BJ (cell line): ENCODE results near the gene MSANTD7. TPM values are rescaled to one million over a fixed set of nuclear protein-coding genes. Genes with fewer than 3 reads are reported as not detected.

Experiments used
- CTCF ChIA-PET: fragments of 350-600 bp; formaldehyde crosslinking; extraction: SDS; loops from one replicate; lab custom pipeline; 2021; ENCODE audit warnings: antibody characterized with exemption, inconsistent platforms; lab: Yijun Ruan, JAX
- POLR2A ChIA-PET: fragments of 300-600 bp; sonication (Branson Sonifier 250); formaldehyde crosslinking; extraction: SDS; loops from one replicate; lab custom pipeline; 2021; ENCODE audit warnings: antibody characterized with exemption; lab: Charles Lee
- DNase-seq: peaks from one replicate; pipeline ENCODE4 v3.0.0-alpha.2; 2011; ENCODE audit warnings: low read depth
- H3K27me3 ChIP-seq: 2 replicates; pipeline ENCODE4 v1.6.0; 2011; ENCODE audit warnings: low read length; ENCODE audit not compliant: control insufficient read depth, insufficient read depth
- H3K36me3 ChIP-seq: 2 replicates; pipeline ENCODE4 v1.5.1; 2011; ENCODE audit warnings: low read length; ENCODE audit not compliant: control insufficient read depth, insufficient read depth
- H3K4me3 ChIP-seq: 2 replicates; pipeline ENCODE4 v1.5.1; 2011; ENCODE audit warnings: low read depth, mild to moderate bottlenecking, control low read depth, low read length
- polyA plus RNA-seq: library from polyadenylated mRNA; depleted of rRNA; stranded (reverse); fragments of >200 nt; gene quantifications from 2 replicates; pipeline ENCODE4 v1.2.3, GENCODE V29; 2011
- TF ChIP-seq, protein P1 (sequence below): IDR thresholded peaks from 2 replicates; pipeline ENCODE4 v1.5.1; 2011; ENCODE audit warnings: low read depth, mild to moderate bottlenecking, control low read depth, inconsistent platforms, low read length, moderate library complexity; ENCODE audit not compliant: insufficient read depth

Gene MSANTD7
- polyA plus RNA-seq, 1 experiment: 4.2 TPM

GRCh38 chr10:14820010-14820774, 17.9 kb upstream of the MSANTD7 start:
- H3K4me3 ChIP-seq: no peak overlapping the region
- TF ChIP-seq, protein P1, sequence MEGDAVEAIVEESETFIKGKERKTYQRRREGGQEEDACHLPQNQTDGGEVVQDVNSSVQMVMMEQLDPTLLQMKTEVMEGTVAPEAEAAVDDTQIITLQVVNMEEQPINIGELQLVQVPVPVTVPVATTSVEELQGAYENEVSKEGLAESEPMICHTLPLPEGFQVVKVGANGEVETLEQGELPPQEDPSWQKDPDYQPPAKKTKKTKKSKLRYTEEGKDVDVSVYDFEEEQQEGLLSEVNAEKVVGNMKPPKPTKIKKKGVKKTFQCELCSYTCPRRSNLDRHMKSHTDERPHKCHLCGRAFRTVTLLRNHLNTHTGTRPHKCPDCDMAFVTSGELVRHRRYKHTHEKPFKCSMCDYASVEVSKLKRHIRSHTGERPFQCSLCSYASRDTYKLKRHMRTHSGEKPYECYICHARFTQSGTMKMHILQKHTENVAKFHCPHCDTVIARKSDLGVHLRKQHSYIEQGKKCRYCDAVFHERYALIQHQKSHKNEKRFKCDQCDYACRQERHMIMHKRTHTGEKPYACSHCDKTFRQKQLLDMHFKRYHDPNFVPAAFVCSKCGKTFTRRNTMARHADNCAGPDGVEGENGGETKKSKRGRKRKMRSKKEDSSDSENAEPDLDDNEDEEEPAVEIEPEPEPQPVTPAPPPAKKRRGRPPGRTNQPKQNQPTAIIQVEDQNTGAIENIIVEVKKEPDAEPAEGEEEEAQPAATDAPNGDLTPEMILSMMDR: 0 out of 2 replicates have a peak, but pooled peaks have one; percentile 20
- H3K27me3 ChIP-seq: no peaks in the 10 kb centered on the region
- DNase-seq: peak; percentile 59
- H3K36me3 ChIP-seq: no peaks in the 10 kb centered on the region
- ChIA-PET POLR2A (no interaction called here), CTCF (interaction anchor here (0.8 to 2.7 kb wide), 4 partner anchors 9 to 321 kb away, joined by 3 to 17 read pairs (median 10); no protein-coding TSS in a partner anchor)

GRCh38 chr10:14820775-14821154, 17.3 kb upstream of the MSANTD7 start:
- CTCF ChIA-PET: interaction anchor here (2.5 to 2.7 kb wide), 2 partner anchors 283 to 322 kb away, joined by 15 to 17 read pairs; no protein-coding TSS in a partner anchor
- POLR2A ChIA-PET: no interaction called here
- H3K36me3 ChIP-seq: no peaks in the 10 kb centered on the region
- TF ChIP-seq, protein P1: no peak
- no peaks in the 10 kb centered on the region for H3K27me3 ChIP-seq
- no peak for DNase-seq
- H3K4me3 ChIP-seq: no peak overlapping the region

- Histone ChIP-seq H3K27me3 (peaks cover 3% of the 10 kb centered on the region; the same call in 1 of the 2 replicates), H3K4me3 (no peak overlapping the region), H3K36me3 (no peaks in the 10 kb centered on the region)
- TF ChIP-seq, protein P1: no peak
- ChIA-PET CTCF (interaction anchor here (0.6 to 2.5 kb wide), 13 partner anchors 9 to 344 kb away, joined by 3 to 23 read pairs (median 6); partner anchors contain the start of genes CDNF, HSPA14 and MSANTD7), POLR2A (no interaction called here)
- DNase-seq: no peak
Observed at GRCh38 chr10:14821635-14822375, 16.3 kb upstream of the MSANTD7 start.

GRCh38 chr10:14822879-14823755, 15.0 kb upstream of the MSANTD7 start:
- Histone ChIP-seq H3K36me3 (no peaks in the 10 kb centered on the region), H3K4me3 (no peak overlapping the region), H3K27me3 (peaks cover 3% of the 10 kb centered on the region; the same call in 1 of the 2 replicates)
- POLR2A ChIA-PET: no interaction called here
- TF ChIP-seq, protein P1: peak; percentile 74
- CTCF ChIA-PET: interaction anchor here (0.5 to 2.5 kb wide), 24 partner anchors 9 to 628 kb away, joined by 3 to 23 read pairs (median 4); partner anchors contain the start of genes CDNF, HSPA14 and MSANTD7
- no peak for DNase-seq
